H9 (cell line): ENCODE data around the gene L3MBTL4. TPM values are rescaled to one million over a fixed set of nuclear protein-coding genes. Genes with fewer than 3 reads are reported as not detected.

Experiments
- DNase-seq: peaks from one replicate; pipeline ENCODE4 v3.0.0-alpha.2; 2017
- H2AFZ ChIP-seq: one replicate; pipeline ENCODE4 v1.6.1; 2013; ENCODE audit warnings: mild to moderate bottlenecking, low read length, control low read depth, moderate library complexity
- H2AK5ac ChIP-seq: 2 replicates; pipeline ENCODE4 v1.6.1; 2013; ENCODE audit warnings: low read length, control low read depth, mixed read lengths; ENCODE audit not compliant: insufficient read length
- H2BK120ac ChIP-seq: one replicate; pipeline ENCODE4 v1.6.1; 2013; ENCODE audit warnings: low read depth, mild to moderate bottlenecking, low read length, control low read depth, inconsistent platforms; ENCODE audit not compliant: poor library complexity, severe bottlenecking
- H2BK12ac ChIP-seq: 2 replicates; pipeline ENCODE4 v1.6.1; 2013; ENCODE audit warnings: low read length, control low read depth, mixed read lengths, low read depth; ENCODE audit not compliant: insufficient read length
- H2BK15ac ChIP-seq: 2 replicates; pipeline ENCODE4 v1.6.1; 2013; ENCODE audit warnings: low read depth, low read length, control low read depth
- H2BK20ac ChIP-seq: one replicate; pipeline ENCODE4 v1.6.1; 2013; ENCODE audit warnings: low read depth, mild to moderate bottlenecking, low read length, control low read depth, inconsistent platforms; ENCODE audit not compliant: poor library complexity, severe bottlenecking
- H2BK5ac ChIP-seq: 2 replicates; pipeline ENCODE4 v1.6.1; 2013; ENCODE audit warnings: low read length, control low read depth, mixed read lengths; ENCODE audit not compliant: insufficient read length
- H3K14ac ChIP-seq: 2 replicates; pipeline ENCODE4 v1.6.1; 2013; ENCODE audit warnings: low read length, control low read depth; ENCODE audit not compliant: insufficient read depth
- H3K18ac ChIP-seq: 2 replicates; pipeline ENCODE4 v1.6.1; 2013; ENCODE audit warnings: low read depth, mild to moderate bottlenecking, mixed read lengths, low read length, control low read depth; ENCODE audit not compliant: insufficient read length
- H3K23ac ChIP-seq: 2 replicates; pipeline ENCODE4 v1.6.1; 2013; ENCODE audit warnings: low read length, control low read depth, mixed read lengths, low read depth; ENCODE audit not compliant: insufficient read length
- H3K23me2 ChIP-seq: 2 replicates; pipeline ENCODE4 v1.6.1; 2013; ENCODE audit warnings: low read depth, mild to moderate bottlenecking, mixed read lengths, low read length, control low read depth; ENCODE audit not compliant: insufficient read length, poor library complexity, severe bottlenecking
- H3K27ac ChIP-seq: 2 replicates; pipeline ENCODE4 v1.5.1; 2013; ENCODE audit warnings: low read length, control low read depth, mixed read lengths, low read depth; ENCODE audit not compliant: insufficient read length
- H3K27me3 ChIP-seq: 2 replicates; pipeline ENCODE4 v1.6.1; 2013; ENCODE audit warnings: low read length, control low read depth, inconsistent platforms; ENCODE audit not compliant: insufficient read depth
- H3K4ac ChIP-seq: 2 replicates; pipeline ENCODE4 v1.6.1; 2013; ENCODE audit warnings: low read depth, mild to moderate bottlenecking, control low read depth, inconsistent platforms, low read length, moderate library complexity
- H3K4me1 ChIP-seq: 2 replicates; pipeline ENCODE4 v1.6.1; 2013; ENCODE audit warnings: low read length, control low read depth, inconsistent platforms; ENCODE audit not compliant: insufficient read depth
- H3K4me2 ChIP-seq: 2 replicates; pipeline ENCODE4 v1.6.1; 2013; ENCODE audit warnings: low read length, control low read depth, mixed read lengths; ENCODE audit not compliant: insufficient read length, insufficient read depth
- H3K56ac ChIP-seq: 2 replicates; pipeline ENCODE4 v1.6.1; 2013; ENCODE audit warnings: low read depth, mild to moderate bottlenecking, mixed read lengths, low read length, control low read depth; ENCODE audit not compliant: insufficient read length
- H3K79me1 ChIP-seq: 2 replicates; pipeline ENCODE4 v1.6.1; 2013; ENCODE audit warnings: low read depth, mild to moderate bottlenecking, moderate library complexity, low read length, control low read depth, inconsistent platforms; ENCODE audit not compliant: insufficient read depth, poor library complexity, severe bottlenecking
- H3K79me2 ChIP-seq: 2 replicates; pipeline ENCODE4 v1.6.1; 2013; ENCODE audit warnings: low read length, control low read depth, inconsistent platforms; ENCODE audit not compliant: insufficient read depth
- H3K9ac ChIP-seq: 2 replicates; pipeline ENCODE4 v1.6.1; 2013; ENCODE audit warnings: low read length, control low read depth, mixed read lengths; ENCODE audit not compliant: insufficient read length; ENCODE audit errors: extremely low read depth
- H3K9me3 ChIP-seq: one replicate; pipeline ENCODE4 v1.6.1; 2013; ENCODE audit warnings: low read depth, low read length, inconsistent platforms; ENCODE audit not compliant: control insufficient read depth
- H3T11ph ChIP-seq: one replicate; pipeline ENCODE4 v1.6.1; 2013; ENCODE audit warnings: mild to moderate bottlenecking, low read length, control low read depth, inconsistent platforms
- H4K20me1 ChIP-seq: one replicate; pipeline ENCODE4 v1.6.1; 2013; ENCODE audit not compliant: control insufficient read depth, insufficient read length, insufficient read depth
- H4K5ac ChIP-seq: 2 replicates; pipeline ENCODE4 v1.6.1; 2013; ENCODE audit warnings: low read depth, mild to moderate bottlenecking, mixed read lengths, low read length, control low read depth; ENCODE audit not compliant: insufficient read length
- H4K8ac ChIP-seq: replicated peaks from 2 replicates; pipeline ENCODE4 v1.6.1; 2013; ENCODE audit warnings: low read length, control low read depth, mixed read lengths, low read depth; ENCODE audit not compliant: insufficient read length
- H4K91ac ChIP-seq: 2 replicates; pipeline ENCODE4 v1.6.1; 2013; ENCODE audit warnings: low read depth, mild to moderate bottlenecking, moderate library complexity, mixed read lengths, low read length, control low read depth; ENCODE audit not compliant: insufficient read length
- H3K27ac Mint-ChIP-seq, 3 experiments: 2 replicates in 2 of 3; 3 replicates in 1 of 3; pipeline ENCODE4 v1.8.0; 2020 to 2021; ENCODE audit warnings: mixed read lengths in 3 of 3, mild to moderate bottlenecking in 1 of 3, moderate library complexity in 1 of 3
- H3K27me3 Mint-ChIP-seq: 2 replicates; pipeline ENCODE4 v1.8.0; 2021; ENCODE audit warnings: low read depth, mild to moderate bottlenecking, moderate library complexity, mixed read lengths
- H3K36me3 Mint-ChIP-seq, 3 experiments: 2 replicates in 2 of 3; 3 replicates in 1 of 3; pipeline ENCODE4 v1.8.0; 2020 to 2021; ENCODE audit warnings: low read depth in 3 of 3, mixed read lengths in 3 of 3; ENCODE audit not compliant: insufficient read depth in 1 of 3
- H3K4me1 Mint-ChIP-seq, 2 experiments: 2 replicates each; pipeline ENCODE4 v1.8.0; 2020; ENCODE audit warnings: mixed read lengths in 2 of 2
- H3K4me3 Mint-ChIP-seq, 2 experiments: 2 replicates in 1 of 2; 3 replicates in 1 of 2; pipeline ENCODE4 v1.8.0; 2020 to 2021; ENCODE audit warnings: mild to moderate bottlenecking in 2 of 2, mixed read lengths in 2 of 2, moderate library complexity in 1 of 2
- H3K9me3 Mint-ChIP-seq, 2 experiments: 2 replicates in 1 of 2; 3 replicates in 1 of 2; pipeline ENCODE4 v1.8.0; 2020; ENCODE audit warnings: mild to moderate bottlenecking in 2 of 2, mixed read lengths in 2 of 2, moderate library complexity in 1 of 2
- WGBS: extraction: QIAGEN DNeasy Blood & Tissue Kit; methylation state at CpG from one replicate; pipeline ENCODE4 v1.1.7; 2013; ENCODE audit warnings: missing lambda C conversion rate, low lambda C conversion rate, mixed read lengths; ENCODE audit not compliant: insufficient read length; ENCODE audit errors: extremely low coverage; 5-methylcytosine and 5-hydroxymethylcytosine counted together
- total RNA-seq: library from RNA; stranded (reverse); gene quantifications from 2 replicates; pipeline ENCODE4 v1.2.1, GENCODE V29; 2021
- TF ChIP-seq, protein P1 (sequence below): fragments of 200-600 bp; sonication (generic); conservative IDR thresholded peaks from 3 replicates; pipeline ENCODE4 v1.8.0; 2021; ENCODE audit warnings: antibody characterized with exemption, mild to moderate bottlenecking

L3MBTL4 gene
- total RNA-seq, 1 experiment from 2014 or later, result 1.9 TPM

DNA sequence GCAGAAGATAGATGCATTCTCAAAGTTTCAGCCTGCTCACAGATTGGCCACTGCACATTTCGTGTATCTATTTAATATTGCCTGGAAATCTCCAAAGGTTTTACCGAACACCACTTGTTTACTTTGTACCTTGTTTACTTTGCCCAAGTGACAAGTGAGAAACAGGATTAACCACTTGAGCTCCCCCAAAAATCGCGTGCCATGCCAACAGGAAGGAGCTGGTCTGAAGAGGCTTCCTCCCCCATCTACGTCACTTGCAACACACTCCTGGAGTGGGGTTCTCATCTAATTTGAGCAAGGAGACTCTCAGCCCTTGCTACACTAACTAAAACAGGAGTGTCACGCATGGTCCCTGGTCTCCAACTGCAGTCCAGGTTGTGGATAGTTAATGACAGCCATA, 306.9 kb downstream of the L3MBTL4 start:
- Histone ChIP-seq H3K9me3 (no peaks in the 10 kb centered on the region), H3K79me2 (no peaks in the 10 kb centered on the region), H3K4me1 (no peaks in the 10 kb centered on the region), H2BK20ac (no peak overlapping the region), H3K56ac (no peak overlapping the region), H3K23me2 (no peaks in the 10 kb centered on the region), H3K79me1 (no peaks in the 10 kb centered on the region), H3K27ac (no peak overlapping the region), H3K4ac (no peak overlapping the region), H2AFZ (no peak overlapping the region), H3K23ac (no peak overlapping the region), H2AK5ac (no peak overlapping the region), H4K91ac (no peak overlapping the region), H2BK120ac (no peak overlapping the region), H2BK5ac (no peak overlapping the region), H2BK12ac (no peak overlapping the region), H4K5ac (no peak overlapping the region), H3K18ac (no peak overlapping the region), H3K14ac (no peak overlapping the region), H3K4me2 (no peak overlapping the region), H4K8ac (no peak overlapping the region), H4K20me1 (no peaks in the 10 kb centered on the region), H3K27me3 (no peaks in the 10 kb centered on the region), H2BK15ac (no peak overlapping the region), H3K9ac (no peak overlapping the region), H3T11ph (no peak overlapping the region)
- Mint-ChIP-seq H3K4me1 (peaks cover 0 to 4% of the 10 kb centered on the region in 2 experiments; a peak in 2 of 4 replicates), H3K4me3 (no peak overlapping the region), H3K27me3 (no peaks in the 10 kb centered on the region), H3K9me3 (no peaks in the 10 kb centered on the region), H3K27ac (no peak overlapping the region), H3K36me3 (no peaks in the 10 kb centered on the region)
- no CpG with 5 or more reads among the region's 6 CpGs for WGBS
- TF ChIP-seq, protein P1, sequence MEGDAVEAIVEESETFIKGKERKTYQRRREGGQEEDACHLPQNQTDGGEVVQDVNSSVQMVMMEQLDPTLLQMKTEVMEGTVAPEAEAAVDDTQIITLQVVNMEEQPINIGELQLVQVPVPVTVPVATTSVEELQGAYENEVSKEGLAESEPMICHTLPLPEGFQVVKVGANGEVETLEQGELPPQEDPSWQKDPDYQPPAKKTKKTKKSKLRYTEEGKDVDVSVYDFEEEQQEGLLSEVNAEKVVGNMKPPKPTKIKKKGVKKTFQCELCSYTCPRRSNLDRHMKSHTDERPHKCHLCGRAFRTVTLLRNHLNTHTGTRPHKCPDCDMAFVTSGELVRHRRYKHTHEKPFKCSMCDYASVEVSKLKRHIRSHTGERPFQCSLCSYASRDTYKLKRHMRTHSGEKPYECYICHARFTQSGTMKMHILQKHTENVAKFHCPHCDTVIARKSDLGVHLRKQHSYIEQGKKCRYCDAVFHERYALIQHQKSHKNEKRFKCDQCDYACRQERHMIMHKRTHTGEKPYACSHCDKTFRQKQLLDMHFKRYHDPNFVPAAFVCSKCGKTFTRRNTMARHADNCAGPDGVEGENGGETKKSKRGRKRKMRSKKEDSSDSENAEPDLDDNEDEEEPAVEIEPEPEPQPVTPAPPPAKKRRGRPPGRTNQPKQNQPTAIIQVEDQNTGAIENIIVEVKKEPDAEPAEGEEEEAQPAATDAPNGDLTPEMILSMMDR, result no peak
- no peak for DNase-seq
